ENCODE measurements around the gene ARPP19. TPM values are rescaled to one million over a fixed set of nuclear protein-coding genes. Genes with fewer than 3 reads are reported as not detected.
A peak's percentile ranks its signal among the peaks of the same experiment; 100 is the strongest.
"Not testable (repeated sequence)": the region's sequence is repeated elsewhere in the genome, so short reads cannot be mapped to it uniquely, and the experiment has no call there.

Gene ARPP19
- total RNA-seq, 1 experiment from 2014 or later = 118 TPM

GRCh38 chr15:52559022-52559421 lies 9.8 kb downstream of the ARPP19 start:
- H2AFZ ChIP-seq (ENCODE audit: low read length) = no peak overlapping the region
- H3K4me1 ChIP-seq (ENCODE audit: low read length) = peaks cover 71% of the 10 kb centered on the region
- H3K4me2 ChIP-seq (ENCODE audit: low read depth, low read length, poor library complexity, severe bottlenecking) = no peak overlapping the region
- no peaks in the 10 kb centered on the region for H3K9me2 ChIP-seq (replicated peaks; ENCODE audit: insufficient read depth, low read length)
- DNase-seq = no peak
- peaks cover 38% of the 10 kb centered on the region; the same call in 1 of the 2 replicates for H3K36me3 ChIP-seq (ENCODE audit: insufficient read depth, low read length)
- no peak overlapping the region for H3K4me3 ChIP-seq (ENCODE audit: low read length)
- H4K20me1 ChIP-seq (ENCODE audit: insufficient read depth, low read depth, low read length) = peaks cover 14% of the 10 kb centered on the region; the same call in 1 of the 2 replicates
- H3K9ac ChIP-seq (ENCODE audit: low read length) = no peak overlapping the region
- H3K9me3 ChIP-seq (ENCODE audit: low read length) = no peaks in the 10 kb centered on the region
- no peak overlapping the region; the same call in 1 of the 2 replicates for H3K27ac ChIP-seq (ENCODE audit: low read length)
- no peaks in the 10 kb centered on the region for H3K27me3 ChIP-seq (ENCODE audit: low read length)
- H3K79me2 ChIP-seq (ENCODE audit: low read length) = peaks cover 100% of the 10 kb centered on the region

GRCh38 chr15:52558196-52558595 lies 10.6 kb downstream of the ARPP19 start:
- H3K9ac ChIP-seq (ENCODE audit: low read length) = no peak overlapping the region
- H2AFZ ChIP-seq (ENCODE audit: low read length) = no peak overlapping the region
- H3K4me3 ChIP-seq (ENCODE audit: low read length) = no peak overlapping the region
- H3K4me2 ChIP-seq (ENCODE audit: low read depth, low read length, poor library complexity, severe bottlenecking) = peak overlapping the region; percentile 7
- H4K20me1 ChIP-seq (ENCODE audit: insufficient read depth, low read depth, low read length) = peaks cover 22% of the 10 kb centered on the region; the same call in 1 of the 2 replicates
- no peaks in the 10 kb centered on the region for H3K27me3 ChIP-seq (ENCODE audit: low read length)
- no peak for DNase-seq
- H3K9me2 ChIP-seq (replicated peaks; ENCODE audit: insufficient read depth, low read length) = no peaks in the 10 kb centered on the region
- peaks cover 44% of the 10 kb centered on the region; the same call in 1 of the 2 replicates for H3K36me3 ChIP-seq (ENCODE audit: insufficient read depth, low read length)
- H3K27ac ChIP-seq (ENCODE audit: low read length) = no peak overlapping the region; the same call in 1 of the 2 replicates
- no peaks in the 10 kb centered on the region for H3K9me3 ChIP-seq (ENCODE audit: low read length)
- peaks cover 100% of the 10 kb centered on the region for H3K79me2 ChIP-seq (ENCODE audit: low read length)
- peaks cover 76% of the 10 kb centered on the region for H3K4me1 ChIP-seq (ENCODE audit: low read length)

- H3K79me2 ChIP-seq (ENCODE audit: low read length) = peaks cover 95% of the 10 kb centered on the region
- H3K9me2 ChIP-seq (replicated peaks; ENCODE audit: insufficient read depth, low read length) = no peaks in the 10 kb centered on the region
- DNase-seq = no peak
- H2AFZ ChIP-seq (ENCODE audit: low read length) = no peak overlapping the region
- no peaks in the 10 kb centered on the region for H3K27me3 ChIP-seq (ENCODE audit: low read length)
- peaks cover 44% of the 10 kb centered on the region; the same call in 1 of the 2 replicates for H3K36me3 ChIP-seq (ENCODE audit: insufficient read depth, low read length)
- H3K4me1 ChIP-seq (ENCODE audit: low read length) = peaks cover 77% of the 10 kb centered on the region
- no peaks in the 10 kb centered on the region for H3K9me3 ChIP-seq (ENCODE audit: low read length)
- H4K20me1 ChIP-seq (ENCODE audit: insufficient read depth, low read depth, low read length) = peaks cover 22% of the 10 kb centered on the region; the same call in 1 of the 2 replicates
- H3K4me2 ChIP-seq (ENCODE audit: low read depth, low read length, poor library complexity, severe bottlenecking) = no peak overlapping the region
- H3K27ac ChIP-seq (ENCODE audit: low read length) = no peak overlapping the region
- no peak overlapping the region for H3K4me3 ChIP-seq (ENCODE audit: low read length)
- no peak overlapping the region for H3K9ac ChIP-seq (ENCODE audit: low read length)
These were observed 11.6 kb downstream of the ARPP19 start for GRCh38 chr15:52557274-52557641.

GRCh38 chr15:52556524-52557273 lies 12.1 kb downstream of the ARPP19 start:
- peaks cover 77% of the 10 kb centered on the region for H3K4me1 ChIP-seq (ENCODE audit: low read length)
- H4K20me1 ChIP-seq (ENCODE audit: insufficient read depth, low read depth, low read length) = peaks cover 22% of the 10 kb centered on the region; the same call in 1 of the 2 replicates
- no peak overlapping the region for H3K4me3 ChIP-seq (ENCODE audit: low read length)
- H3K27me3 ChIP-seq (ENCODE audit: low read length) = no peaks in the 10 kb centered on the region
- H3K9me2 ChIP-seq (replicated peaks; ENCODE audit: insufficient read depth, low read length) = no peaks in the 10 kb centered on the region
- no peaks in the 10 kb centered on the region for H3K9me3 ChIP-seq (ENCODE audit: low read length)
- H3K4me2 ChIP-seq (ENCODE audit: low read depth, low read length, poor library complexity, severe bottlenecking) = no peak overlapping the region
- H3K9ac ChIP-seq (ENCODE audit: low read length) = no peak overlapping the region
- H3K27ac ChIP-seq (ENCODE audit: low read length) = no peak overlapping the region
- H3K79me2 ChIP-seq (ENCODE audit: low read length) = peaks cover 89% of the 10 kb centered on the region
- H3K36me3 ChIP-seq (ENCODE audit: insufficient read depth, low read length) = peaks cover 50% of the 10 kb centered on the region; the same call in 1 of the 2 replicates
- no peak for DNase-seq
- no peak overlapping the region for H2AFZ ChIP-seq (ENCODE audit: low read length)

GRCh38 chr15:52552303-52552702 lies 16.5 kb downstream of the ARPP19 start:
- peaks cover 76% of the 10 kb centered on the region for H3K36me3 ChIP-seq (ENCODE audit: insufficient read depth, low read length)
- H4K20me1 ChIP-seq (ENCODE audit: insufficient read depth, low read depth, low read length) = peaks cover 9% of the 10 kb centered on the region; the same call in 1 of the 2 replicates
- H3K79me2 ChIP-seq (ENCODE audit: low read length) = peaks cover 45% of the 10 kb centered on the region
- no peak for DNase-seq
- no peak overlapping the region for H3K9ac ChIP-seq (ENCODE audit: low read length)
- no peaks in the 10 kb centered on the region for H3K27me3 ChIP-seq (ENCODE audit: low read length)
- H3K4me3 ChIP-seq (ENCODE audit: low read length) = no peak overlapping the region
- H3K4me2 ChIP-seq (ENCODE audit: low read depth, low read length, poor library complexity, severe bottlenecking) = no peak overlapping the region
- H3K4me1 ChIP-seq (ENCODE audit: low read length) = peaks cover 44% of the 10 kb centered on the region
- H2AFZ ChIP-seq (ENCODE audit: low read length) = no peak overlapping the region
- H3K27ac ChIP-seq (ENCODE audit: low read length) = no peak overlapping the region
- H3K9me3 ChIP-seq (ENCODE audit: low read length) = no peaks in the 10 kb centered on the region
- H3K9me2 ChIP-seq (replicated peaks; ENCODE audit: insufficient read depth, low read length) = no peaks in the 10 kb centered on the region

- Histone ChIP-seq H3K27ac (ENCODE audit: low read length) (no peak overlapping the region), H4K20me1 (ENCODE audit: insufficient read depth, low read depth, low read length) (peaks cover 9% of the 10 kb centered on the region; the same call in 1 of the 2 replicates), H3K36me3 (ENCODE audit: insufficient read depth, low read length) (peaks cover 77% of the 10 kb centered on the region), H3K4me1 (ENCODE audit: low read length) (peaks cover 39% of the 10 kb centered on the region), H3K9me2 (replicated peaks; ENCODE audit: insufficient read depth, low read length) (no peaks in the 10 kb centered on the region), H3K4me2 (ENCODE audit: low read depth, low read length, poor library complexity, severe bottlenecking) (no peak overlapping the region), H3K27me3 (ENCODE audit: low read length) (no peaks in the 10 kb centered on the region), H3K79me2 (ENCODE audit: low read length) (peaks cover 40% of the 10 kb centered on the region), H2AFZ (ENCODE audit: low read length) (no peak overlapping the region), H3K4me3 (ENCODE audit: low read length) (no peak overlapping the region), H3K9me3 (ENCODE audit: low read length) (no peaks in the 10 kb centered on the region), H3K9ac (ENCODE audit: low read length) (no peak overlapping the region)
- DNase-seq = no peak
These were observed 17.1 kb downstream of the ARPP19 start for GRCh38 chr15:52551762-52552161.

GRCh38 chr15:52551186-52551585 lies 17.6 kb downstream of the ARPP19 start:
- Histone ChIP-seq H3K4me1 (ENCODE audit: low read length) (peaks cover 33% of the 10 kb centered on the region), H3K36me3 (ENCODE audit: insufficient read depth, low read length) (peaks cover 75% of the 10 kb centered on the region), H3K79me2 (ENCODE audit: low read length) (peaks cover 34% of the 10 kb centered on the region)
- not testable (repeated sequence) for H3K4me2 ChIP-seq (ENCODE audit: low read depth, low read length, poor library complexity, severe bottlenecking); H3K27ac ChIP-seq (ENCODE audit: low read length); H4K20me1 ChIP-seq (ENCODE audit: insufficient read depth, low read depth, low read length); H2AFZ ChIP-seq (ENCODE audit: low read length); H3K4me3 ChIP-seq (ENCODE audit: low read length); H3K9me2 ChIP-seq (replicated peaks; ENCODE audit: insufficient read depth, low read length); H3K27me3 ChIP-seq (ENCODE audit: low read length); H3K9me3 ChIP-seq (ENCODE audit: low read length); DNase-seq; H3K9ac ChIP-seq (ENCODE audit: low read length)

GRCh38 chr15:52546031-52546751 lies 22.6 kb downstream of the ARPP19 start:
- H3K27me3 ChIP-seq (ENCODE audit: low read length) = no peaks in the 10 kb centered on the region
- peaks cover 39% of the 10 kb centered on the region for H3K36me3 ChIP-seq (ENCODE audit: insufficient read depth, low read length)
- no peaks in the 10 kb centered on the region for H3K79me2 ChIP-seq (ENCODE audit: low read length)
- no peak overlapping the region for H3K27ac ChIP-seq (ENCODE audit: low read length)
- no peak overlapping the region for H2AFZ ChIP-seq (ENCODE audit: low read length)
- no peak overlapping the region for H3K4me3 ChIP-seq (ENCODE audit: low read length)
- no peak overlapping the region for H3K9ac ChIP-seq (ENCODE audit: low read length)
- DNase-seq = no peak
- peaks cover 7% of the 10 kb centered on the region; the same call in 1 of the 2 replicates for H3K4me1 ChIP-seq (ENCODE audit: low read length)
- H4K20me1 ChIP-seq (ENCODE audit: insufficient read depth, low read depth, low read length) = no peaks in the 10 kb centered on the region
- no peak overlapping the region for H3K4me2 ChIP-seq (ENCODE audit: low read depth, low read length, poor library complexity, severe bottlenecking)
- no peaks in the 10 kb centered on the region for H3K9me2 ChIP-seq (replicated peaks; ENCODE audit: insufficient read depth, low read length)
- no peaks in the 10 kb centered on the region for H3K9me3 ChIP-seq (ENCODE audit: low read length)

All from Karpas-422 (cell line).